Activated CD4-positive, alpha-beta T cell treated with anti-CD3 and anti-CD28 coated beads for 36 hours (primary cell): Measurements from ENCODE around the gene PRAMEF1. TPM values are rescaled to one million over a fixed set of nuclear protein-coding genes. Genes with fewer than 3 reads are reported as not detected.
"Not testable (repeated sequence)": the region's sequence is repeated elsewhere in the genome, so short reads cannot be mapped to it uniquely, and the experiment has no call there.

Experiments
- ATAC-seq: fragments of 200-7000 bp; cut with Tn5 transposase; one replicate; pipeline ENCODE4 v1.10.0; 2021; ENCODE audit warnings: mild to moderate bottlenecking, moderate library complexity
- CTCF ChIA-PET: fragments of 350-600 bp; sonication (Branson Sonifier 250); formaldehyde crosslinking; loops from one replicate; lab custom pipeline; 2021; ENCODE audit warnings: antibody characterized with exemption; lab: Charles Lee
- POLR2A ChIA-PET: fragments of 350-600 bp; sonication (Branson Sonifier 250); formaldehyde crosslinking; loops from one replicate; lab custom pipeline; 2021; ENCODE audit warnings: antibody characterized with exemption, inconsistent platforms; lab: Charles Lee
- DNase-seq: peaks from one replicate; pipeline ENCODE4 v3.0.0-alpha.2; 2020
- H3K27ac Mint-ChIP-seq: one replicate; pipeline ENCODE4 v1.8.0; 2021; ENCODE audit warnings: mixed read lengths
- H3K27me3 Mint-ChIP-seq: one replicate; pipeline ENCODE4 v1.8.0; 2021; ENCODE audit warnings: mixed read lengths
- H3K36me3 Mint-ChIP-seq: one replicate; pipeline ENCODE4 v1.8.0; 2021; ENCODE audit warnings: low read depth, mixed read lengths
- H3K4me1 Mint-ChIP-seq: one replicate; pipeline ENCODE4 v1.8.0; 2021; ENCODE audit warnings: mixed read lengths
- H3K4me3 Mint-ChIP-seq: one replicate; pipeline ENCODE4 v1.8.0; 2021; ENCODE audit warnings: mild to moderate bottlenecking, moderate library complexity, mixed read lengths
- H3K9me3 Mint-ChIP-seq: one replicate; pipeline ENCODE4 v1.8.0; 2021; ENCODE audit warnings: low read depth, mixed read lengths
- intact Hi-C, 2 experiments: fragments of 100-400 bp; cut with DNase I in 1 of 2; cut with micrococcal nuclease in 1 of 2; formaldehyde crosslinking; loops; one replicate each; pipeline versions ENCODE4 v1.14.2 to v1.15.1; 2022 to 2024; cut with DNase I, micrococcal nuclease
- total RNA-seq, 2 experiments: library from RNA; stranded (reverse); gene quantifications; one replicate each; pipeline ENCODE4 v1.2.3, GENCODE V29; 2021

Gene PRAMEF1
- total RNA-seq, 2 experiments from 2014 or later: not detected

DNA sequence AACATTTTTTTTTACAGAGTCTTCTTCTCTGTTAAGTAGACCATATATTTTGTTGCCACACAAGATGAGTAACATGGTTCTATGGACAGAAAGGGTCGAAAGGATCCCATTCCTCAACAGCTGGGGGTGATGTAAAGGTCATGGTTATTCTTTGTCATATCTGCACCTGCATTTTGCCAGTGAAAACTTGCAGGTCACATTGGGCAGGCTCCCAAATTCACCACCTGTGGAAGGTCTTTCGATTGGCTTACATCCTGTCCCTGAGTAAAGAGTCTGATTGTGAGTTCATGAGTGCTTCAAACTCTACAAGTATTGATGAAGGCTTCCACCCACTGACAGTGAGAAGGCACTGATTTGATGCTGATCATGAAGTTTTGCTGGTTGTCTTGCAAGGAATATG is 42.1 kb downstream of the PRAMEF1 start:
- DNase-seq, CTCF ChIA-PET, H3K9me3 Mint-ChIP-seq, H3K4me3 Mint-ChIP-seq, H3K4me1 Mint-ChIP-seq, ATAC-seq, H3K27ac Mint-ChIP-seq, intact Hi-C loops, H3K27me3 Mint-ChIP-seq, H3K36me3 Mint-ChIP-seq, POLR2A ChIA-PET: not testable (repeated sequence)

Other genes starting within 250 kb of the PRAMEF1 start
- gene DHRS3, start 173.2 kb upstream of the PRAMEF1 start, total RNA-seq: 10 to 100 TPM; 33.3 to 34.6 TPM
- not detected for gene AADACL4, start 147.3 kb upstream of the PRAMEF1 start, total RNA-seq
- gene AADACL3, start 75.3 kb upstream of the PRAMEF1 start, total RNA-seq: not detected
- gene CFAP107, start 45.2 kb upstream of the PRAMEF1 start, total RNA-seq: not detected
- gene PRAMEF12, start 17.7 kb upstream of the PRAMEF1 start, total RNA-seq: not detected
- not detected for gene PRAMEF11, start 40.0 kb downstream of the PRAMEF1 start, total RNA-seq
- gene HNRNPCL1, start 57.3 kb downstream of the PRAMEF1 start, total RNA-seq: not detected
- not detected for gene PRAMEF2, start 65.7 kb downstream of the PRAMEF1 start, total RNA-seq
- gene PRAMEF4, start 94.8 kb downstream of the PRAMEF1 start, total RNA-seq: not detected
- gene PRAMEF10, start 106.9 kb downstream of the PRAMEF1 start, total RNA-seq: not detected
- not detected for gene PRAMEF7, start 125.2 kb downstream of the PRAMEF1 start, total RNA-seq
- not detected for gene PRAMEF6, start 156.2 kb downstream of the PRAMEF1 start, total RNA-seq